Activated naive CD4-positive, alpha-beta T cell treated with anti-CD3 and anti-CD28 coated beads for 36 hours (primary cell): ENCODE measurements around the gene MICALL1. TPM values are rescaled to one million over a fixed set of nuclear protein-coding genes. Genes with fewer than 3 reads are reported as not detected.

Experiments used
- CTCF ChIA-PET: fragments of 350-600 bp; sonication (Branson Sonifier 250); formaldehyde crosslinking; loops from one replicate; lab custom pipeline; 2021; ENCODE audit warnings: antibody characterized with exemption; lab: Charles Lee
- DNase-seq: peaks from one replicate; pipeline ENCODE4 v3.0.0-alpha.2; 2020
- H3K27ac Mint-ChIP-seq: one replicate; pipeline ENCODE4 v1.8.0; 2021; ENCODE audit warnings: mild to moderate bottlenecking, mixed read lengths
- H3K27me3 Mint-ChIP-seq: one replicate; pipeline ENCODE4 v1.8.0; 2021; ENCODE audit warnings: low read depth, mixed read lengths
- H3K36me3 Mint-ChIP-seq: one replicate; pipeline ENCODE4 v1.8.0; 2021; ENCODE audit warnings: low read depth, mixed read lengths
- H3K4me1 Mint-ChIP-seq: one replicate; pipeline ENCODE4 v1.8.0; 2021; ENCODE audit warnings: low read depth, mixed read lengths
- H3K4me3 Mint-ChIP-seq: one replicate; pipeline ENCODE4 v1.8.0; 2021; ENCODE audit warnings: mild to moderate bottlenecking, moderate library complexity, mixed read lengths
- H3K9me3 Mint-ChIP-seq: one replicate; pipeline ENCODE4 v1.8.0; 2021; ENCODE audit warnings: mixed read lengths
- intact Hi-C: fragments of 100-400 bp; cut with micrococcal nuclease; formaldehyde crosslinking; loops from one replicate; pipeline ENCODE4 v1.15.1; 2023
- total RNA-seq, 2 experiments: library from RNA; stranded (reverse); gene quantifications; one replicate each; pipeline ENCODE4 v1.2.3, GENCODE V29; 2021

MICALL1 gene
- total RNA-seq, 2 experiments from 2014 or later, result 12.0 to 12.9 TPM

- H3K4me3 Mint-ChIP-seq, result no peak overlapping the region
- H3K9me3 Mint-ChIP-seq, result no peaks in the 10 kb centered on the region
- CTCF ChIA-PET, result interaction anchor here (1.2 to 1.4 kb wide), 2 partner anchors 13 to 160 kb away, joined by 3 read pairs; partner anchors contain the start of gene MICALL1
- H3K27ac Mint-ChIP-seq, result peak overlapping the region; percentile 46
- no peaks in the 10 kb centered on the region for H3K27me3 Mint-ChIP-seq
- peaks cover 23% of the 10 kb centered on the region for H3K4me1 Mint-ChIP-seq
- intact Hi-C loops, result no loop called here
- peaks cover 19% of the 10 kb centered on the region for H3K36me3 Mint-ChIP-seq
- DNase-seq, result no peak
Observed at GRCh38 chr22:37892566-37893335, 13.3 kb upstream of the MICALL1 start.

GRCh38 chr22:37893583-37893983, 12.5 kb upstream of the MICALL1 start:
- intact Hi-C loops, result no loop called here
- Mint-ChIP-seq H3K36me3 (peaks cover 11% of the 10 kb centered on the region), H3K27ac (peak overlapping the region; percentile 33), H3K4me3 (no peak overlapping the region), H3K27me3 (no peaks in the 10 kb centered on the region), H3K4me1 (peaks cover 23% of the 10 kb centered on the region), H3K9me3 (no peaks in the 10 kb centered on the region)
- no peak for DNase-seq
- CTCF ChIA-PET, result interaction anchor here (1.4 kb wide), 1 partner anchor 159 kb away, joined by 3 read pairs; no protein-coding TSS in a partner anchor

DNA sequence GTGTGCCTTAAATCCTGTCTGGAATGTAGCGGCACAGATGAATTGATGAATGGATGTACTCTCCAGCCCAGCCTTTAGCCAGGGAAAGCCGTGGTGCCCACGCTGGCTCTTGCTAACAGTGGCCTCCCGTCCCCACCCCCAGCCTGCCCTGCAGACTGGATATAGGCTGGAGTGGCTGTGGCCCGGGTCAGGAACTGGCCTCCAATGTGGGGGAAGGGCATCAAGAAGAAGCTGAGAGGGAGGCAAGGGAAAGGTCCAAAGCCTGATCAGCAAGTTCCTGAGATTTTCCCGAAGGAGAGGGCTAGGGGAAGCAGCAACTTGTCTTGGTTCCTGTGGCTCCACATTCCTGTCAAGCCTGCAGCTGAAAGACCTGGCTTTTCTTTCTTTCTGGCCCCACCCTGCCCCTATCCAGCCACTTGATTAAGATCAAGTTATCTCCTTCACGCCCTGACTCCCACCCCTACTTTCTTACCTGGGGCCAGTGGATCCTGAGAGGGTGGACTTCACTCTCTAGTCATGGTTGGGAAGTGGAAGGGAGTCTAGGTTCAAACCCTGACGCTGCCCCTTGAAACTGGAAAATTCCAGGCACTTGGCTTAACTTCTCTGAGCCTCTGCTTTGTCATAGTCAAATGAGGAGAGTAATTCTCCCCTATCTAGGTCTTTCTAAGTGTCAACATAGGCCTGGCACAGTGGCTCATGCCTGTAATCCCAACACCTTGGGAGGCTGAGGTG, 11.0 kb upstream of the MICALL1 start:
- intact Hi-C loops, result no loop called here
- Mint-ChIP-seq H3K4me3 (no peak overlapping the region), H3K27me3 (no peaks in the 10 kb centered on the region), H3K36me3 (peaks cover 5% of the 10 kb centered on the region), H3K9me3 (no peaks in the 10 kb centered on the region), H3K4me1 (peaks cover 23% of the 10 kb centered on the region), H3K27ac (peak overlapping the region; percentile 65)
- CTCF ChIA-PET, result interaction anchor here (0.5 to 3.5 kb wide), 2 partner anchors 39 to 208 kb away, joined by 4 to 13 read pairs; no protein-coding TSS in a partner anchor
- DNase-seq, result no peak

DNA sequence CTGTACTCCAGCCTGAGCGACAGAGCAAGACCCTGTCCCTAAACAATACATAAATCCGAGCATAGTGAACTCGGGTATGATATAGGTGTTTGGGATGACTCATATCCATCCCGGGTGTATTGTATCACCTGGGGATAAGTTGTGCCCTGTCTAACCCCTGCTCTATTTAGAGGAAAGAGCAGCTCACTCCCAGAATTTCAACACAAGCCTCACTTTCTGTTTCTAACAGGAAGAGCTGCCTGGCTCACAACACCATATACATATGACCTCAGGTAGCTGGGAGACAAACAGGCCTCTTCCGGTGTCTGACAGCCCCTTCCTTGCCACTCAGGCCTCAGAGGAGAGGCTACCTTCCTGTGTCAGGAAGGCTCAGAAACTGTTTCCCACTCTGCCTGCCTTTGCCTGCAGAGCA, 9.9 kb upstream of the MICALL1 start:
- CTCF ChIA-PET, result interaction anchor here (0.6 to 3.5 kb wide), 7 partner anchors 10 to 291 kb away, joined by 3 to 13 read pairs (median 4); partner anchors contain the start of gene MICALL1
- H3K9me3 Mint-ChIP-seq, result no peaks in the 10 kb centered on the region
- no peaks in the 10 kb centered on the region for H3K27me3 Mint-ChIP-seq
- H3K27ac Mint-ChIP-seq, result peak overlapping the region; percentile 88
- peaks cover 23% of the 10 kb centered on the region for H3K4me1 Mint-ChIP-seq
- H3K36me3 Mint-ChIP-seq, result peaks cover 5% of the 10 kb centered on the region
- H3K4me3 Mint-ChIP-seq, result no peak overlapping the region
- DNase-seq, result peak; percentile 79
- intact Hi-C loops, result loop anchor here (1.0 to 2.0 kb wide), 3 partner anchors 9 to 57 kb away; partner anchors contain the start of genes ANKRD54, C22orf23 and POLR2F

DNA sequence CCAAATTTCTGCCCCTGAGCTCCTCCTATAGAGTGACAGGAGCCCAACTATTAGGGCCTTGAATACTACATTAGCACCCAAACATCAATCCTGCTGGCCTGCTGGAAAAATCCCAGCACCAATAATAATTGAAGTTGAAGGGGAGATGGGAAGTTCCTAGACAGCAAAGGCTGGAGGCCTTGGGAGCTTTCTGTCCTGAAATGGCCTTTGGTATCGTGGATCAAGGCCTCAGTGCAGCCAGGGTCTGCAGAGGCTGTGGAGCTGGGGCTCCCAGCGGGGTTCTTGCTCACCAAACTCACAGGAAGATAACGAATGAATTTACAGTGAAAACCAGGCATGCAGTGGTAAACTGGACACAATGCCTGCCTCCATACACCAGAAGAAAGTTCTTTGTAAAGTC, 9.2 kb upstream of the MICALL1 start:
- Mint-ChIP-seq H3K27ac (peak overlapping the region; percentile 88), H3K4me1 (peaks cover 23% of the 10 kb centered on the region), H3K36me3 (peaks cover 3% of the 10 kb centered on the region), H3K27me3 (no peaks in the 10 kb centered on the region), H3K9me3 (no peaks in the 10 kb centered on the region), H3K4me3 (no peak overlapping the region)
- no peak for DNase-seq
- intact Hi-C loops, result loop anchor here (1.0 to 2.0 kb wide), 3 partner anchors 8 to 56 kb away; partner anchors contain the start of genes ANKRD54, C22orf23 and POLR2F
- CTCF ChIA-PET, result interaction anchor here (0.6 to 3.5 kb wide), 7 partner anchors 9 to 291 kb away, joined by 3 to 13 read pairs (median 4); partner anchors contain the start of gene MICALL1

- no peak for DNase-seq
Observed at GRCh38 chr22:37897807-37898206, 8.3 kb upstream of the MICALL1 start.

GRCh38 chr22:37898441-37899181, 7.5 kb upstream of the MICALL1 start:
- no peaks in the 10 kb centered on the region for H3K9me3 Mint-ChIP-seq
- no peaks in the 10 kb centered on the region for H3K27me3 Mint-ChIP-seq
- H3K4me1 Mint-ChIP-seq, result peaks cover 23% of the 10 kb centered on the region
- H3K36me3 Mint-ChIP-seq, result no peaks in the 10 kb centered on the region
- peak overlapping the region; percentile 36 for H3K27ac Mint-ChIP-seq
- intact Hi-C loops, result no loop called here
- no peak for DNase-seq
- CTCF ChIA-PET, result interaction anchor here (0.6 to 3.5 kb wide), 3 partner anchors 10 to 219 kb away, joined by 3 to 13 read pairs (median 3); no protein-coding TSS in a partner anchor
- H3K4me3 Mint-ChIP-seq, result no peak overlapping the region

More at GRCh38 chr22:37897807-37898206, 8.3 kb upstream of the MICALL1 start:
- CTCF ChIA-PET, result interaction anchor here (0.6 to 3.5 kb wide), 5 partner anchors 8 to 79 kb away, joined by 3 to 13 read pairs (median 7); partner anchors contain the start of gene MICALL1
- Mint-ChIP-seq H3K27ac (peak overlapping the region; percentile 27), H3K4me3 (no peak overlapping the region), H3K27me3 (no peaks in the 10 kb centered on the region), H3K9me3 (no peaks in the 10 kb centered on the region), H3K36me3 (peaks cover under 1% of the 10 kb centered on the region), H3K4me1 (peaks cover 23% of the 10 kb centered on the region)
- intact Hi-C loops, result loop anchor here (2.0 kb wide), 1 partner anchor 55 kb away; the partner anchor contains the start of genes C22orf23 and POLR2F

- no peaks in the 10 kb centered on the region for H3K36me3 Mint-ChIP-seq
- H3K27me3 Mint-ChIP-seq, result no peaks in the 10 kb centered on the region
- intact Hi-C loops, result loop anchor here (1.0 kb wide), 1 partner anchor 9 kb away; no protein-coding TSS in a partner anchor
- DNase-seq, result peak; percentile 41
- peak overlapping the region; percentile 70 for H3K27ac Mint-ChIP-seq
- H3K4me3 Mint-ChIP-seq, result peak overlapping the region; percentile 70
- no peaks in the 10 kb centered on the region for H3K9me3 Mint-ChIP-seq
- CTCF ChIA-PET, result interaction anchor here (0.6 to 1.9 kb wide), 9 partner anchors 8 to 148 kb away, joined by 3 to 10 read pairs (median 4); no protein-coding TSS in a partner anchor
- H3K4me1 Mint-ChIP-seq, result peaks cover 25% of the 10 kb centered on the region
Observed at GRCh38 chr22:37904572-37905533, 1.2 kb upstream of the MICALL1 start.

GRCh38 chr22:37906364-37907008, 389 bp downstream of the MICALL1 start:
- Mint-ChIP-seq H3K4me3 (peak overlapping the region; percentile 73), H3K27ac (no peak overlapping the region), H3K36me3 (no peaks in the 10 kb centered on the region), H3K9me3 (no peaks in the 10 kb centered on the region), H3K4me1 (peaks cover 33% of the 10 kb centered on the region), H3K27me3 (no peaks in the 10 kb centered on the region)
- intact Hi-C loops, result loop anchor here (1.0 to 2.0 kb wide), 2 partner anchors 14 to 28 kb away; no protein-coding TSS in a partner anchor
- peak; percentile 42 for DNase-seq
- CTCF ChIA-PET, result interaction anchor here (0.9 to 1.9 kb wide), 9 partner anchors 10 to 584 kb away, joined by 3 to 10 read pairs (median 4); no protein-coding TSS in a partner anchor
